ENCODE results near the gene HCN1. TPM values are rescaled to one million over a fixed set of nuclear protein-coding genes. Genes with fewer than 3 reads are reported as not detected.

The HCN1 gene
- total and polyA plus RNA-seq, 2 of the 8 experiments (the other 6 are each of a cell fraction or from before 2014, with no cell fraction given): 1.1 to 6.7 TPM

DNA sequence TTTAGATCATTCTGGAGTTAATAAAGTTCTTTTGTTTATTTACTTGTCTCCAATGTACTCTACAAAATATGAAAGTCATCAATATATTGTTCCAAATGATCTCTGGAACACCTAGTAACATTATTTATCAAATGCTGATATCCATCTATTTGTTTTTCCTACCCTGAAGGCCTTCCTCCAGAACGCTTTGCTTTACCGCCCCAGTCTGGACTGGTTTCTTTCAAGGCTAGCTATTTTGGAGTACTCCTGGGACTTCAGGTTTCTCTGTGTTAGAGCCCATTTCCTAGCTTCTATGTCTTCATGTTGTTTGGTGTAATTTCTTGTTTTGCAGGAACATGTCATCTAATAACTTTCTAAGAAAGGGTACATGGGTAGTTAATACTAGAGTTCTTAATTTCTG is 9.6 kb downstream of the HCN1 start:
- no peak overlapping the region for H3K4me3 ChIP-seq (ENCODE audit: extremely low read depth in 1 of 4, insufficient read depth in 2 of 4, low read depth in 3 of 4, low read length in 4 of 4)
- DNase-seq (ENCODE audit: low read depth in 1 of 2, low spot score in 2 of 2): no peak
- no peak overlapping the region for H3K9ac ChIP-seq (replicated peaks in 1 of 4; ENCODE audit: extremely low read depth in 1 of 4, low read depth in 3 of 4, low read length in 3 of 4)
- peaks cover 0 to 5% of the 10 kb centered on the region in 2 experiments; a peak in 1 of 4 replicates for H3K79me2 ChIP-seq (ENCODE audit: control insufficient read depth in 1 of 2, insufficient read depth in 2 of 2, low read length in 2 of 2)
- H2BK15ac ChIP-seq (ENCODE audit: low read length): no peak overlapping the region
- no peak overlapping the region for H2BK5ac ChIP-seq (ENCODE audit: low read depth, low read length)
- H4K91ac ChIP-seq (replicated peaks; ENCODE audit: insufficient read length, low read length): no peak overlapping the region
- H3K27me3 ChIP-seq (replicated peaks in 1 of 4; ENCODE audit: control insufficient read depth in 3 of 4, extremely low read depth in 1 of 4, insufficient read depth in 3 of 4, low read length in 3 of 4): no peaks in the 10 kb centered on the region
- H3K4ac ChIP-seq (replicated peaks; ENCODE audit: insufficient read length, low read depth, low read length): no peak overlapping the region
- H3K9me3 ChIP-seq (ENCODE audit: insufficient read depth in 2 of 2, low read depth in 1 of 2, low read length in 1 of 2): no peaks in the 10 kb centered on the region
- H3K4me1 ChIP-seq (replicated peaks in 1 of 4; ENCODE audit: control insufficient read depth in 3 of 4, insufficient read depth in 4 of 4, low read length in 3 of 4): no peaks in the 10 kb centered on the region
- H3K23ac ChIP-seq (ENCODE audit: insufficient read length): no peak overlapping the region
- no peak overlapping the region for H3K27ac ChIP-seq (ENCODE audit: low read depth, low read length)
- no peak overlapping the region for H2BK120ac ChIP-seq (replicated peaks; ENCODE audit: low read depth, low read length)
- no peak overlapping the region for H3K18ac ChIP-seq (ENCODE audit: extremely low read depth, low read length)
- H2BK20ac ChIP-seq (ENCODE audit: low read length): no peak overlapping the region
- no peak overlapping the region for H3K14ac ChIP-seq (ENCODE audit: insufficient read length)
- ChIA-PET CTCF (ENCODE audit: partially characterized antibody) (interaction anchor here (1.0 to 1.3 kb wide), 2 partner anchors 8 to 11 kb away, joined by 3 to 4 read pairs; no protein-coding TSS in a partner anchor), POLR2A (ENCODE audit: partially characterized antibody) (no interaction called here)
- H4K5ac ChIP-seq (ENCODE audit: insufficient read length, low read depth, low read length): no peak overlapping the region
- H3K56ac ChIP-seq (replicated peaks; ENCODE audit: insufficient read length, low read depth, low read length): no peak overlapping the region
- no peaks in the 10 kb centered on the region for H3K36me3 ChIP-seq (ENCODE audit: control insufficient read depth in 2 of 4, insufficient read depth in 4 of 4, low read length in 3 of 4)
- TF ChIP-seq SP1 (IDR thresholded peaks at IDR 0.05; ENCODE audit: low read depth, low read length): no peak
- no peak for TF ChIP-seq KDM1A (IDR thresholded peaks at IDR 0.05; ENCODE audit: borderline replicate concordance, low read length)
- no peak for TF ChIP-seq PHF8 (conservative IDR thresholded peaks at IDR 0.05; ENCODE audit: low read depth, low read length)
- TF ChIP-seq TBP (IDR thresholded peaks at IDR 0.05; ENCODE audit: low read depth, low read length): no peak
- no peak for TF ChIP-seq KDM4A (IDR thresholded peaks at IDR 0.05; ENCODE audit: low read depth, low read length, severe bottlenecking)
- TF ChIP-seq SAP30 (IDR thresholded peaks at IDR 0.05; ENCODE audit: insufficient read depth, insufficient replicate concordance, low read length): no peak
- TF ChIP-seq RFX5 (IDR thresholded peaks at IDR 0.05; ENCODE audit: borderline replicate concordance, low read depth, low read length): no peak
- TF ChIP-seq ASH2L (IDR thresholded peaks at IDR 0.05; ENCODE audit: low read length): no peak
- no peak for TF ChIP-seq NANOG (IDR thresholded peaks at IDR 0.05; ENCODE audit: insufficient read depth, low read depth, low read length, poor library complexity, severe bottlenecking)
- no peak for TF ChIP-seq ZNF274 (IDR thresholded peaks at IDR 0.05; ENCODE audit: borderline replicate concordance, extremely low read depth, low read length)
- no peaks in the 10 kb centered on the region; the same call in 1 of the 2 replicates for H3K79me1 ChIP-seq (ENCODE audit: low read depth, low read length)
- no peak overlapping the region for H4K8ac ChIP-seq (ENCODE audit: extremely low read depth, insufficient read depth, low read length)
- H2BK12ac ChIP-seq (ENCODE audit: low read depth, low read length): no peak overlapping the region
- H3K4me2 ChIP-seq (ENCODE audit: insufficient read depth in 1 of 2, low read depth in 2 of 2, low read length in 2 of 2): no peak overlapping the region
- no peaks in the 10 kb centered on the region for H3K23me2 ChIP-seq (ENCODE audit: low read depth, low read length)
- 98% methylated on average over 2 of the region's 2 CpGs; no CpG with 5 or more reads in 1 of the 2 experiments for WGBS, 2 experiments (ENCODE audit: extremely low coverage in 1 of 2, insufficient coverage in 1 of 2, insufficient read length in 1 of 2, insufficient replicate concordance in 2 of 2, low coverage in 1 of 2, low lambda C conversion rate in 2 of 2, missing lambda C conversion rate in 1 of 2)
- H2AFZ ChIP-seq (ENCODE audit: low read length): no peak overlapping the region
- no peak for FAIRE-seq
- H2AK5ac ChIP-seq (ENCODE audit: low read depth, low read length): no peak overlapping the region
- no peaks in the 10 kb centered on the region for H4K20me1 ChIP-seq (replicated peaks in 1 of 2; ENCODE audit: control insufficient read depth in 1 of 2, insufficient read depth in 2 of 2, low read length in 2 of 2)

All from H1 (cell line).